HepG2 (cell line): ENCODE data around the gene PDZD2. TPM values are rescaled to one million over a fixed set of nuclear protein-coding genes. Genes with fewer than 3 reads are reported as not detected.

Source experiments
- ATAC-seq: fragments of 200-7000 bp; cut with Tn5 transposase; 3 replicates; pipeline ENCODE4 v1.9.1; 2020; ENCODE audit warnings: mild to moderate bottlenecking, moderate library complexity
- BruUV-seq: library from RNA; stranded (reverse); fragments of 400-500 nt; replicated peaks from 2 replicates; lab custom pipeline; 2021; lab: Mats Ljungman, UMichigan
- CTCF ChIA-PET: fragments of 300-600 bp; formaldehyde crosslinking; extraction: SDS; loops from one replicate; lab custom pipeline; 2021; ENCODE audit warnings: low total read pairs, inconsistent platforms, low intra/inter-chr PET ratio; lab: Yijun Ruan, JAX
- POLR2A ChIA-PET: fragments of 350-600 bp; sonication (Branson Sonifier 250); formaldehyde crosslinking; loops from one replicate; lab custom pipeline; 2020; ENCODE audit warnings: antibody characterized with exemption, inconsistent platforms; lab: Yijun Ruan, JAX
- DNase-seq: peaks from one replicate; pipeline ENCODE4 v3.0.0-alpha.2; 2015; ENCODE audit warnings: low spot score
- FAIRE-seq: peaks from 3 replicates; lab custom pipeline; 2011; peaks lifted over from hg19 to GRCh38; lab: Jason Lieb, UNC
- H2AFZ ChIP-seq: one replicate; pipeline ENCODE4 v1.6.1; 2011; ENCODE audit warnings: low read length, inconsistent platforms
- H3K27ac ChIP-seq: fragments of 300-600 bp; 3 replicates; pipeline ENCODE4 v1.8.0; 2011; ENCODE audit warnings: mixed run types, mild to moderate bottlenecking, mixed read lengths, low read length, inconsistent platforms; ENCODE audit not compliant: insufficient read depth; ENCODE audit errors: extremely low read length
- H3K27me3 ChIP-seq, 2 experiments: fragments of 200-600 bp in 1 of 2; 2 replicates in 1 of 2; 3 replicates in 1 of 2; pipeline versions ENCODE4 v1.6.0 to v1.8.0; 2011; ENCODE audit warnings: low read length in 2 of 2, mild to moderate bottlenecking in 2 of 2, moderate library complexity in 2 of 2, inconsistent platforms in 1 of 2; ENCODE audit not compliant: insufficient read depth in 2 of 2, control insufficient read depth in 1 of 2
- H3K36me3 ChIP-seq, 2 experiments: fragments of 200-600 bp in 1 of 2; replicated peaks in 1 of 2; 2 replicates in 1 of 2; 3 replicates in 1 of 2; pipeline versions ENCODE4 v1.5.1 to v1.8.0; 2011; ENCODE audit warnings: low read length in 2 of 2, inconsistent platforms in 1 of 2; ENCODE audit not compliant: insufficient read depth in 2 of 2, control insufficient read depth in 1 of 2
- H3K4me1 ChIP-seq: 2 replicates; pipeline ENCODE4 v1.5.1; 2012; ENCODE audit warnings: low read length, inconsistent platforms; ENCODE audit not compliant: insufficient read depth
- H3K4me2 ChIP-seq: 2 replicates; pipeline ENCODE4 v1.6.0; 2011; ENCODE audit warnings: low read depth, low read length, inconsistent platforms
- H3K4me3 ChIP-seq, 3 experiments: fragments of 200-600 bp in 1 of 3; sonication (generic), shearing (Covaris generic) in 1 of 3; replicated peaks in 1 of 3; 2 replicates each; pipeline ENCODE4 v1.5.1; 2011 to 2016; ENCODE audit warnings: low read length in 3 of 3, inconsistent platforms in 2 of 3, low read depth in 2 of 3, mild to moderate bottlenecking in 2 of 3, control low read depth in 1 of 3, mixed read lengths in 1 of 3; ENCODE audit not compliant: insufficient read depth in 1 of 3
- H3K79me2 ChIP-seq: one replicate; pipeline ENCODE4 v1.6.1; 2011; ENCODE audit warnings: low read length, inconsistent platforms; ENCODE audit not compliant: insufficient read depth
- H3K9ac ChIP-seq: 2 replicates; pipeline ENCODE4 v1.6.0; 2011; ENCODE audit warnings: mild to moderate bottlenecking, low read depth, low read length, inconsistent platforms; ENCODE audit not compliant: insufficient read depth
- H3K9me3 ChIP-seq: 2 replicates; pipeline ENCODE4 v1.5.1; 2012; ENCODE audit warnings: mild to moderate bottlenecking, low read length
- H4K20me1 ChIP-seq: 2 replicates; pipeline ENCODE4 v1.6.0; 2011; ENCODE audit warnings: inconsistent platforms, mild to moderate bottlenecking, low read length, moderate library complexity; ENCODE audit not compliant: insufficient read depth
- HNRNPK ChIP-seq: fragments of 200-400 bp; formaldehyde crosslinking; IDR thresholded peaks from 2 replicates; pipeline ENCODE4 v1.6.1; 2018; ENCODE audit warnings: low read length, low read depth, moderate library complexity, mild to moderate bottlenecking; ENCODE audit not compliant: poor library complexity, severe bottlenecking
- HNRNPL ChIP-seq: fragments of 200-400 bp; formaldehyde crosslinking; IDR thresholded peaks from 2 replicates; pipeline ENCODE4 v1.6.1; 2017; ENCODE audit warnings: mild to moderate bottlenecking, low read depth, low read length
- ZNF564 ChIP-seq: sonication (generic); formaldehyde crosslinking; IDR thresholded peaks from 2 replicates; pipeline ENCODE4 v1.8.1; 2023; ENCODE audit warnings: mild to moderate bottlenecking, missing genetic modification reagents
- WGBS: methylation state at CpG from one replicate; pipeline ENCODE4 v1.1.6; 2017; ENCODE audit warnings: low lambda C conversion rate; 5-methylcytosine and 5-hydroxymethylcytosine counted together
- in situ Hi-C: cut with HindIII; loops from 2 replicates; pipeline ENCODE4 v1.10.0; 2017; ENCODE audit warnings: low pct_unique_long_range_greater_than_20kb; ENCODE audit not compliant: extremely low pct_ligation_motif_present
- intact Hi-C: fragments of 100-400 bp; cut with micrococcal nuclease; formaldehyde crosslinking; loops from one replicate; pipeline ENCODE4 v1.10.0; 2022; ENCODE audit not compliant: unreplicated experiment
- polyA plus RNA-seq, 8 experiments: library from polyadenylated mRNA; depleted of rRNA in 3 of 8; stranded (reverse) in 7 of 8; unstranded in 1 of 8; fragments of >200 nt; fragmentation: Illumina TruSeq in 4 of 8; extraction: Trizol in 4 of 8; gene quantifications; 2 replicates each; pipeline versions ENCODE4 v1.2.1 to v1.2.3, GENCODE V29; 2011 to 2016; ENCODE audit warnings: low read depth in 4 of 8, missing spikeins in 1 of 8, mixed read lengths in 1 of 8; ENCODE audit not compliant: insufficient read depth in 1 of 8
- total RNA-seq, 5 experiments: library from RNA; depleted of rRNA; stranded (reverse); fragments of >200 nt; fragmentation: Illumina TruSeq; extraction: Trizol; gene quantifications; 2 replicates each; pipeline ENCODE4 v1.2.3, GENCODE V29; 2016; ENCODE audit warnings: low read depth in 1 of 5
- TF ChIP-seq, protein P1 (sequence below): sonication (generic); formaldehyde crosslinking; IDR thresholded peaks from 2 replicates; pipeline ENCODE4 v1.5.1; 2020; ENCODE audit warnings: missing genetic modification reagents, mild to moderate bottlenecking, borderline replicate concordance
- TF ChIP-seq, protein P2 (sequence below): sonication (generic); formaldehyde crosslinking; IDR thresholded peaks from 2 replicates; pipeline ENCODE4 v1.5.0; 2020; ENCODE audit warnings: mild to moderate bottlenecking, missing genetic modification reagents

PDZD2 gene
- total and polyA plus RNA-seq, 2 of the 13 experiments (the other 11 are each of a cell fraction or from before 2014, with no cell fraction given) = 0.04 TPM; not detected in 1

DNA sequence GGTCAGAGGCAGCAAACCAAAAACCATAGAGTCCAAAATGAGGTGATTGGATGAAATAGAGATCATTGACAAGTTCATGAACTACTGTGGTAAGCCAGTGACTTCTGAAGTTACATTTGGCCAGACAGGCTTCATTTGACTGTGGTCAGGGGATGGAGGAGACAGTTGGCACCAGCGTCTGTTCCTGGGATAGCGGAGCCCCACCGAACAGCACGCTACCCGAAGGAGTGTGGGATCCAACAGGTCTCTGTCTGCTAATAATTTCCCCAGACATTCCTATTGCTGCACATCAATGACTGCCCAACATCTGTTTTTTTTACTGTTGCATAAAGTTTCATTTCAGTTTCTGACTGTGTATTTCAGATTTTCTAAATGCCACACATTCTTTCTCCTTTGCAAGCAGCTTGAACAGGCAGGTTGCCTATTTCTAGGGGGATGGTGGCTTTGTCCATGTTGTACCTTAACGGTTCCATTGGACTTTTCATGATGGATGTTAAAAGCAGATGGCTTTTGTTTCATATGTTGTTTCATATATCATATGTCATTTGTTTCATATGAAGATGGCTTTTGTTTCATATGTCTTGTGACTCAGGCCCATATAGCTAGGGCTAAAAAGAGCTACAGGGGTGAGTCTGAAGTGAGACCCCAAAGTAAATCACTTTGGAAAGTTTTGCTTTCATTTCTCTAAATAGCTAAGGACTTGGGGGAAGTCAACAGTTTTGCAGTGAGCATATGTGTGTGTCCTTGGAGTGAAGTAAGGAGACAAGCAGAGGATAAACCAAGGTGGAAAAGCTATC is 354.4 kb downstream of the PDZD2 start:
- Histone ChIP-seq H3K79me2 (no peaks in the 10 kb centered on the region), H3K36me3 (no peaks in the 10 kb centered on the region), H2AFZ (no peak overlapping the region), H3K9me3 (no peaks in the 10 kb centered on the region), H3K4me3 (no peak overlapping the region), H3K9ac (no peak overlapping the region), H3K27ac (no peak overlapping the region), H4K20me1 (no peaks in the 10 kb centered on the region), H3K4me1 (no peaks in the 10 kb centered on the region), H3K27me3 (peaks cover 0 to 13% of the 10 kb centered on the region in 2 experiments; a peak in 4 of 5 replicates), H3K4me2 (no peak overlapping the region)
- FAIRE-seq (no peak), ATAC-seq (no peak), DNase-seq (no peak)
- 24% methylated on average over 4 of the region's 6 CpGs for WGBS
- intact Hi-C loops = no loop called here
- TF ChIP-seq, protein P1, sequence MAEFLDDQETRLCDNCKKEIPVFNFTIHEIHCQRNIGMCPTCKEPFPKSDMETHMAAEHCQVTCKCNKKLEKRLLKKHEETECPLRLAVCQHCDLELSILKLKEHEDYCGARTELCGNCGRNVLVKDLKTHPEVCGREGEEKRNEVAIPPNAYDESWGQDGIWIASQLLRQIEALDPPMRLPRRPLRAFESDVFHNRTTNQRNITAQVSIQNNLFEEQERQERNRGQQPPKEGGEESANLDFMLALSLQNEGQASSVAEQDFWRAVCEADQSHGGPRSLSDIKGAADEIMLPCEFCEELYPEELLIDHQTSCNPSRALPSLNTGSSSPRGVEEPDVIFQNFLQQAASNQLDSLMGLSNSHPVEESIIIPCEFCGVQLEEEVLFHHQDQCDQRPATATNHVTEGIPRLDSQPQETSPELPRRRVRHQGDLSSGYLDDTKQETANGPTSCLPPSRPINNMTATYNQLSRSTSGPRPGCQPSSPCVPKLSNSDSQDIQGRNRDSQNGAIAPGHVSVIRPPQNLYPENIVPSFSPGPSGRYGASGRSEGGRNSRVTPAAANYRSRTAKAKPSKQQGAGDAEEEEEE (CRISPR knock-in tag) = no peak
- TF ChIP-seq HNRNPL (no peak), HNRNPK (no peak), ZNF564 (CRISPR knock-in tag) (no peak)
- TF ChIP-seq, protein P2, sequence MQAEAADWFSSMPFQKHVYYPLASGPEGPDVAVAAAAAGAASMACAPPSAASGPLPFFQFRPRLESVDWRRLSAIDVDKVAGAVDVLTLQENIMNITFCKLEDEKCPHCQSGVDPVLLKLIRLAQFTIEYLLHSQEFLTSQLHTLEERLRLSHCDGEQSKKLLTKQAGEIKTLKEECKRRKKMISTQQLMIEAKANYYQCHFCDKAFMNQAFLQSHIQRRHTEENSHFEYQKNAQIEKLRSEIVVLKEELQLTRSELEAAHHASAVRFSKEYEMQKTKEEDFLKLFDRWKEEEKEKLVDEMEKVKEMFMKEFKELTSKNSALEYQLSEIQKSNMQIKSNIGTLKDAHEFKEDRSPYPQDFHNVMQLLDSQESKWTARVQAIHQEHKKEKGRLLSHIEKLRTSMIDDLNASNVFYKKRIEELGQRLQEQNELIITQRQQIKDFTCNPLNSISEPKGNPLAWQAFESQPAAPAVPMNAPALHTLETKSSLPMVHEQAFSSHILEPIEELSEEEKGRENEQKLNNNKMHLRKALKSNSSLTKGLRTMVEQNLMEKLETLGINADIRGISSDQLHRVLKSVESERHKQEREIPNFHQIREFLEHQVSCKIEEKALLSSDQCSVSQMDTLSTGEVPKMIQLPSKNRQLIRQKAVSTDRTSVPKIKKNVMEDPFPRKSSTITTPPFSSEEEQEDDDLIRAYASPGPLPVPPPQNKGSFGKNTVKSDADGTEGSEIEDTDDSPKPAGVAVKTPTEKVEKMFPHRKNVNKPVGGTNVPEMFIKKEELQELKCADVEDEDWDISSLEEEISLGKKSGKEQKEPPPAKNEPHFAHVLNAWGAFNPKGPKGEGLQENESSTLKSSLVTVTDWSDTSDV (CRISPR knock-in tag) = no peak
- in situ Hi-C loops = no loop called here
- ChIA-PET CTCF (no interaction called here), POLR2A (no interaction called here)
- no TSS peak for BruUV-seq
